Measurements from ENCODE around the gene FTCDNL1. TPM values are rescaled to one million over a fixed set of nuclear protein-coding genes. Genes with fewer than 3 reads are reported as not detected.

FTCDNL1 gene
- polyA plus RNA-seq = 1 to 10 TPM in 2 of 3 donors, under 1 TPM in 1; 0.90 to 3.4 (median 1.4) TPM

DNA sequence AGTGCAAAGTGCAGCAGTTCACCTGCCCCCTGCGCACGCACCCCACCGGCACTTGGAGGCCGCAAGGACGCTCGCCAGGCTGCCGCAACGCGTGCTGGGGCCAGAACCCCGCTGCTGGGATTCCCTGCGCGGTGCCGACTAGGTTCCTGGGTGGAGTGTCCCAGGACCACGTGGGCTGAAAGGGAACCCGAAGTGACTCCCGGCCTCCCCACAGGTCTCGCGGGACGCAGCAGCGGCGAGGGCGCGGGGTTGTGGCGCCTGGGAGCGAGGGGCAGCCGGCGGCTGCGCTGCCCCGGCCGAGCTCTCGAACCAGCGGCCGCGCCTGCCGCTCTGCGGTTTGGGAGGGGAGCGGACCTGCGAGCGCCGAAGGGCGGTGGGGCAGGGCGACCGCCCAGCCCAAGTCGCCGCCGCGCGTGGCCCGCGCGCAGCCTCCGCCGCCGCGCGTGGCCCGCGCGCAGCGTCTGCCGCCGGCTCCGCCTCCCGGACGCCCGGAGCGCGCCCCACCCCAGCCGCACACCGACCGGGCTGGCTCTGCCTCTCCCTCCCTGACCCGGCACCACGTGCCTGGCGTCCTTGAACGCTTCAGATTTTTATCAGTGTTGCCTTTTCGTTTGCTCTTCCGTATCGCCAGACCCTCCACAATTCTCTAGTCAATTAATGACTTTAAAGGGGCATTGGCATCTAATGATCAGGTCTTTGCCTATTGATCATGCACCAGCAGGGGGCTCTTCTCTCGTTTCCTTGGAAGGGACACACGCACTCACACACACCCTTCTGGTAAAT lies at the start of gene FTCDNL1:
FTCDNL1 (minus strand) TSS at position 475 of the 783 bp plus-strand sequence. CDS start 2,230 bp downstream, outside the sequence.
- no peak within 1 kb of the TSS for H3K27ac ChIP-seq (ENCODE audit: low read depth, low read length)
- WGBS, 3 donors = 0 to 1% (median 0%) methylated on average over 63 to 80 of the region's 80 CpGs

DNA sequence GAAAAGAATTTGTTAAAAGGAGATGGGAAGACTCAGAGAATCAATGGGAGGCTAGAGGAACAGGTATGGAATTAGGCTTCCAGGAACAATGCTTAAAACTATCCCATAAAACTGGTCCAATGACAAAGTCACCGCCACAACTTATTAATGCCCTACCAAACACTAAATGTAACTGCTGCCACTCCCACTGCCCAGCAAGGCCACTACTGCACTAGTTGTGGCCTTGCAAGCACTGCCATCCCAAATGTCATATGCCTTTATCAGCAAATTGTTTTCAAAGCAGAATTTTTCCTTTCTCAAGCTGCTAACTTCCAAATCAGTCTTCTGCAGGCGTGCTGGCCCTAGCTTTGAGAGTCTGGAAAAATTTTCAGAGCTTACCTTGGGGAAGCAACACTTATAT lies 45.6 kb upstream of the FTCDNL1 start:
- WGBS, 3 donors = 57 to 90% (median 90%) methylated on average over 2 of the region's 2 CpGs
- no peak overlapping the region for H3K27ac ChIP-seq (ENCODE audit: low read depth, low read length)

DNA sequence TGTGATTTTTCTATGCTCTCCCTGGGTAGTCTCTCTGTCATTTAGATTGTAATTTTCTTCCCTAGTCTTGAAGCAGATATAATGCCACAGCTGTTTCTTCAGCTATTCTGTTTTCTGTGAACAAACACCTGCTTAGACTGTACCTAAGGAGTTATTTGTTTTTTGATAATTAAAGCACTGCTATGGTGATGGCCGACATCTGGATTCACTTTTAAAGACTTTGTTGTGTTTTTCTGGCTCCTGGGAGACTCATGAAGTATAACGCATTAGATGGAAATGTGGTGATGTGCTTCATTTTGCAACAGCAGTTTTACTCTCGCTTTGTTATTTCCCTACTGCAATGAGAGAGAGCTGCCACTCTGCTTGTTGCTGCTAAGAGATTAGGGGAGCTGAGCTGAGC lies 44.4 kb upstream of the FTCDNL1 start:
- no peak overlapping the region for H3K27ac ChIP-seq (ENCODE audit: low read depth, low read length)
- WGBS, 3 donors = 48 to 86% (median 81%) methylated on average over 3 of the region's 3 CpGs

DNA sequence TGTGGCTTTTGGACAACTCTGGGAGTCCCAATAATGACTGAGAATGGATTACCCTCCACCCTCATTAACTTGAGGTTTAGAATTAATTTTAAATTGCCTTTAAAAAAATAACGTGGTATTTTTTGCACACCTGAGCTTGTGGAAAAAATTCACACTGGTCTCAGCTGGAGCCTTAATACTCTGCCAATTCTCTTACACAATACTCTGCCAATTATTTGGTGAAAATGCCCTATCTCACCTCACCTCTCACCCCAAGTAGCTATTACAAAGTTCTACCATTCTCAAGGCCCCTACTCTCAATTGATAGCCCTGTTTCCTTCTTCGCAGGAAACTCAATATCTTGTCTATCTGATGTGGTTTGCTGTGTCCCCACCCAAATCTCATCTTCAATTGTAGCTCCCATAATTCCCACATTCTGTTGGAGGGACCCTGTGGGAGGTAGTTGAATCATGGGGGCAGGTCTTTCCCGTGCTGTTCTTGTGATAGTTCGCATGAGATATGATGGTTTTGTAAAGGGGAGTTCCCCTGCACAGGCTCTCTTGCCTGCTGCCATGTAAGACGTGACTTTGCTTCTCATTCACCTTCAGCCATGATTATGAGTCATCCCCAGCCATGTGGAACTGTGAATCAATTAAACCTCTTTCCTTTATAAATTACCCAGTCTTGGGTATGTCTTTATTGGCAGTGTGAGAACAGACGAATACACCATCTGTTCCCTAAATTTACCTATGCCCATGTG lies 32.7 kb upstream of the FTCDNL1 start:
- no peak overlapping the region for H3K27ac ChIP-seq (ENCODE audit: low read depth, low read length)
- 63 to 92% (median 91%) methylated on average over 6 of the region's 6 CpGs for WGBS, 3 donors

DNA sequence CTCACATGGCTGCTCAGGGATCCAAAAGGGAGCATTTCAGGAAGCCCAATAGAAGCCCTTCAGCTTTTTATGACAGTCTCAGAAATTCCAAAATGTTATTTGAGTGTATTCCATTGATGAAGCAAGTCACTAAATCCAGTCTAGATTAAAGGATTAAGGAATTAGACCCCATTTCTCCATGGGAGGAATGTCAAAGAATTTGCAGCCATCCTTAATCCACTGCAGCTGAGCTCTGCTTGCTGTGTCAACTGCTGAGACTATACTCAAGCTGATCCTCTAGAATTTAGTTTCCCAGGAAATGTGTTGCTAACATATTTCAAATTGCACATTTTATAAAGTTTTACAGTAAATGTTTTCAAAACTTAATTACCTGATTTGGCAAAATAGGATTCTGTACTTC lies 31.7 kb upstream of the FTCDNL1 start:
- no peak overlapping the region for H3K27ac ChIP-seq (ENCODE audit: low read depth, low read length)

DNA sequence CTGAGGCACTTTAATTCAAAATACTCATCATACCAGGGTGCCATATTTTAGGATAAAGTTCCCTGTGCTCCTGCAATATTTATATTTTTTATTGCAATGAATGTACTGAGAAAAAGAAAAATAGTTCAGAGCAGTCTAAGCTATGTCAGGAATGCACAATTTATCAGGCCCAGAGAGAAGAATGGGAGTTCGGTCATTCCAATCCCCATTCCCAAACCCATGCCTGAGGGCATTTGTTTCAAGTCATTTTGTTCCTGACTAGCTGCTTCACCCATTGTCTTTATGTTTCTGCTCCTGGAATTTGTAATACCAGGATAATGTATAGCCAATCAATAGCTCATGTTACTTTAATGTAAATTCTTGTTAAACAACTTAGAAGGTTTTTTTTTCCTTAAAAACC lies 24.4 kb upstream of the FTCDNL1 start:
- no peak overlapping the region for H3K27ac ChIP-seq (ENCODE audit: low read depth, low read length)
- 77 to 80% (median 78%) methylated on average over 1 of the region's 1 CpG for WGBS, 3 donors

DNA sequence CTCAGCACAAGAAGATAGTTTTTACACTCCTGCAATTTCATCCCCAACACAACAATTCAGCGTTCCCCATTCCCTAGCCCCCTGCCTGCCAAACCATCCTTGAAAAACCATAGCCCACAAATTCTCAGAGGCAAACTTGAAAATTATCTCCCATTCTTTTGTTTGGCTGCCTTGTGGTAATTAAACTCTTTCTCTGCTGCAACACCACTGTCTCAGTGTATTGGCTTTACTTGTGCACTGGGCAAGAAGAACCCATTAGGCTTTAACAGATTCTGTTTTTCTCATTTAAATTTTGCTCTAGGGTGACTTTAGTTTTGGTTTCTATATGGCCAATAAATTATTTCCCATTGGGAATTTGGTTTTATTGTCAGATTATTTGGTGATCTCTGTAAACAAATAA lies 23.2 kb upstream of the FTCDNL1 start:
- no peak overlapping the region for H3K27ac ChIP-seq (ENCODE audit: low read depth, low read length)
- WGBS, 3 donors = 95 to 100% (median 96%) methylated on average over 1 of the region's 1 CpG

DNA sequence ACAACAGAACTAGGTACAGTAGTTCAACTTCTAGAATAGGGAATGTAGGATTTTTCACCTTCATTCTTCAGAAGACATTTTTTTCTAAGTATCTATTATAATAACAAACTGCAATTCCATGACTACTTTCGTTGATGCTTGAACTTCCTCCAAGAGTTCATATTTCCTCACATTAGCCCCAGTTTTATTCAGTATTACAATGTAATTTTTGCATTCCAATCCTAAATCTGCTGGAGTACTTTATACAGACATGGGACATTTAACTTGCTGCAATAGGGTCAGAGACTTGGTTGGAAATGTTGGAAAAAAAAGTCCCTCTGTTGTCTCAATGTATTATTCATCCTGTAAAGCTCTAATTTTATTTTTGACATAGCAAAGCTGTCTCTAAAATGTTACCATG lies 19.6 kb upstream of the FTCDNL1 start:
- no peak overlapping the region for H3K27ac ChIP-seq (ENCODE audit: low read depth, low read length)
- WGBS, 3 donors = 39 to 52% (median 43%) methylated on average over 1 of the region's 1 CpG

GRCh38 chr2:199869653-199870052 lies 18.7 kb upstream of the FTCDNL1 start:
- no peak overlapping the region for H3K27ac ChIP-seq (ENCODE audit: low read depth, low read length)
- 39 to 49% (median 46%) methylated on average over 1 of the region's 1 CpG for WGBS, 3 donors

DNA sequence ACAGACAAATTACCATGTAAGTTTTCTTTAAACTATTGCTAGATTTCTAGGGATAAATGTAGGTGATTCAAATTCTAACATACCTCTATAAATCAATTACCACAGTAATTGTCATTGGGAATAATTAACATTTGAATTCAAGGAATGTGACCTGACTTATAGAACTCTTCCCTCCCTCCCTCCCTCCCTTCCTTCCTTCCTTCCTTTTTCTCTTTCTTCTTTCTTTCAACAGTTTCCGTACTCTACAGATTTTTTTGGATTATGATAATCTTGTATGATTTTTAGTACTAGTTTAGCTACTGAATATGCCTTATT lies 18.2 kb upstream of the FTCDNL1 start:
- 47 to 78% (median 57%) methylated on average over 1 of the region's 1 CpG for WGBS, 3 donors
- no peak overlapping the region for H3K27ac ChIP-seq (ENCODE audit: low read depth, low read length)

GRCh38 chr2:199868431-199869226 lies 17.6 kb upstream of the FTCDNL1 start:
- 69 to 71% (median 69%) methylated on average over 5 of the region's 5 CpGs for WGBS, 3 donors
- H3K27ac ChIP-seq (ENCODE audit: low read depth, low read length) = no peak overlapping the region

DNA sequence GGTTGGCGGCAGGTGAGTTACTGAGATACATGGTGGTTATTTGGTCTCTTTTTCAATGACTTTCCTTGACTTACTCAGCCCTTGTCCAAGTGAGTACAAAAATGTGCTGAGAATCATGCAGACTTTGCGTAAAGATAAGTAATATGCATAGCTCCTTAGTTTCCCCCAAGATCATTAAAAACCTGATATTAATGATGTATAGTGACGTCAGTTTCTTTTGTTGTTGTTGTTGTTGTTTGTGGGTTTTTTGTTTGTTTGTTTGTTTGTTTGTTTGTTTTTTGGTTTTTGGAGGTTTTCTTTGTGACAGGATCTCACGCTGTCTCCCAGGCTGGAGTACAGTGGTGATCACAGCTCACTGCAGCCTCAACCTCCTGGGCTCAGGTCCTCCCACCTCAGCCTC lies 14.9 kb upstream of the FTCDNL1 start:
- WGBS, 3 donors = 93 to 96% (median 95%) methylated on average over 4 of the region's 4 CpGs
- no peak overlapping the region for H3K27ac ChIP-seq (ENCODE audit: low read depth, low read length)

GRCh38 chr2:199862788-199863187 lies 11.8 kb upstream of the FTCDNL1 start:
- H3K27ac ChIP-seq (ENCODE audit: low read depth, low read length) = no peak overlapping the region
- WGBS, 3 donors = 67 to 81% (median 71%) methylated on average over 3 of the region's 3 CpGs

GRCh38 chr2:199861132-199861774 lies 10.3 kb upstream of the FTCDNL1 start:
- no peak overlapping the region for H3K27ac ChIP-seq (ENCODE audit: low read depth, low read length)
- WGBS, 3 donors = 4 to 8% (median 7%) methylated on average over 4 of the region's 4 CpGs

- WGBS, 3 donors = 38 to 60% (median 44%) methylated on average over 4 of the region's 4 CpGs
- H3K27ac ChIP-seq (ENCODE audit: low read depth, low read length) = no peak overlapping the region
Measured at GRCh38 chr2:199855812-199856211, 4.8 kb upstream of the FTCDNL1 start.

GRCh38 chr2:199851883-199852282 lies 891 bp upstream of the FTCDNL1 start:
- WGBS, 3 donors = 73 to 80% (median 75%) methylated on average over 2 of the region's 2 CpGs

GRCh38 chr2:199851501-199851810 lies 464 bp upstream of the FTCDNL1 start:
- H3K27ac ChIP-seq (ENCODE audit: low read depth, low read length) = no peak overlapping the region
- 22 to 31% (median 29%) methylated on average over 8 of the region's 8 CpGs for WGBS, 3 donors

More at GRCh38 chr2:199851883-199852282, 891 bp upstream of the FTCDNL1 start:
- no peak overlapping the region for H3K27ac ChIP-seq (ENCODE audit: low read depth, low read length)

- WGBS, 3 donors = 7 to 15% (median 13%) methylated on average over 12 of the region's 12 CpGs
- no peak overlapping the region for H3K27ac ChIP-seq (ENCODE audit: low read depth, low read length)
Measured at GRCh38 chr2:199850218-199850717, 724 bp downstream of the FTCDNL1 start.
